ENCODE data around the gene EPHB6.

GRCh38 chr7:142914121-142914520, 59.2 kb downstream of the EPHB6 start:
- no peak for TF ChIP-seq CTCF (IDR thresholded peaks at IDR 0.05 in 2 of 3, conservative IDR thresholded peaks at IDR 0.05 in 1 of 3; ENCODE audit: control insufficient read depth in 2 of 3, extremely low read depth in 1 of 3, insufficient read depth in 1 of 3, low read depth in 3 of 3, low read length in 3 of 3)
- no peak for TF ChIP-seq POLR2A (IDR thresholded peaks at IDR 0.05; ENCODE audit: low read depth, low read length)
- TF ChIP-seq EZH2 (IDR thresholded peaks at IDR 0.05; ENCODE audit: borderline replicate concordance, control insufficient read depth, low read depth, low read length) = no peak
